Measurements from ENCODE around the gene FAM151B.

- TF ChIP-seq CTCF (IDR thresholded peaks at IDR 0.05; ENCODE audit: insufficient read depth, low read length, poor library complexity, severe bottlenecking): no peak
- TF ChIP-seq EZH2phosphoT487 (conservative IDR thresholded peaks at IDR 0.05; ENCODE audit: low read length): no peak
Observed at GRCh38 chr5:80483636-80484232, 4.2 kb upstream of the FAM151B start.

Measured in SU-DHL-6 (cell line).